SJCRH30 (cell line): ENCODE results near the gene PCLO. TPM values are rescaled to one million over a fixed set of nuclear protein-coding genes. Genes with fewer than 3 reads are reported as not detected.
A peak's percentile ranks its signal among the peaks of the same experiment; 100 is the strongest.
"Not testable (repeated sequence)": the region's sequence is repeated elsewhere in the genome, so short reads cannot be mapped to it uniquely, and the experiment has no call there.

Source experiments
- DNase-seq, 2 experiments: peaks; one replicate each; pipeline ENCODE4 v3.0.0-alpha.2; 2015 to 2020
- H3K27ac ChIP-seq: fragments of 250-450 bp; sonication (Bioruptor Pico); 2 replicates; pipeline ENCODE4 v1.5.1; 2020; ENCODE audit warnings: mild to moderate bottlenecking, moderate library complexity
- H3K27me3 ChIP-seq: fragments of 250-450 bp; sonication (Bioruptor Pico); 2 replicates; pipeline ENCODE4 v1.5.1; 2020; ENCODE audit warnings: mild to moderate bottlenecking, moderate library complexity
- H3K36me3 ChIP-seq: fragments of 250-450 bp; sonication (Bioruptor Pico); 2 replicates; pipeline ENCODE4 v1.5.1; 2020; ENCODE audit warnings: mild to moderate bottlenecking, moderate library complexity
- H3K4me1 ChIP-seq: fragments of 250-450 bp; sonication (Bioruptor Pico); 2 replicates; pipeline ENCODE4 v1.5.1; 2020; ENCODE audit warnings: mild to moderate bottlenecking, moderate library complexity
- H3K4me3 ChIP-seq: fragments of 250-450 bp; sonication (Bioruptor Pico); 2 replicates; pipeline ENCODE4 v1.5.1; 2020; ENCODE audit warnings: mild to moderate bottlenecking, moderate library complexity
- H3K9me3 ChIP-seq: fragments of 250-450 bp; sonication (Bioruptor Pico); replicated peaks from 2 replicates; pipeline ENCODE4 v1.5.1; 2020; ENCODE audit warnings: mild to moderate bottlenecking, moderate library complexity
- total RNA-seq: library from RNA; depleted of rRNA; stranded (reverse); fragments of >200 nt; shearing (Covaris generic); gene quantifications from 2 replicates; pipeline ENCODE4 v1.2.3, GENCODE V29; 2014

PCLO gene
- total RNA-seq, 1 experiment from 2014 or later: 4.2 TPM

GRCh38 chr7:82926477-82926876, 236.2 kb downstream of the PCLO start:
- no peak overlapping the region for H3K27ac ChIP-seq
- no peaks in the 10 kb centered on the region for H3K27me3 ChIP-seq
- no peak for DNase-seq
- H3K4me3 ChIP-seq: no peak overlapping the region
- no peaks in the 10 kb centered on the region for H3K4me1 ChIP-seq
- no peaks in the 10 kb centered on the region for H3K9me3 ChIP-seq
- no peaks in the 10 kb centered on the region for H3K36me3 ChIP-seq

- no peak overlapping the region for H3K4me3 ChIP-seq
- no peaks in the 10 kb centered on the region for H3K4me1 ChIP-seq
- no peaks in the 10 kb centered on the region for H3K36me3 ChIP-seq
- H3K9me3 ChIP-seq: no peaks in the 10 kb centered on the region
- no peaks in the 10 kb centered on the region for H3K27me3 ChIP-seq
- no peak overlapping the region for H3K27ac ChIP-seq
- no peak for DNase-seq
Observed at GRCh38 chr7:82925331-82925730, 237.4 kb downstream of the PCLO start.

DNA sequence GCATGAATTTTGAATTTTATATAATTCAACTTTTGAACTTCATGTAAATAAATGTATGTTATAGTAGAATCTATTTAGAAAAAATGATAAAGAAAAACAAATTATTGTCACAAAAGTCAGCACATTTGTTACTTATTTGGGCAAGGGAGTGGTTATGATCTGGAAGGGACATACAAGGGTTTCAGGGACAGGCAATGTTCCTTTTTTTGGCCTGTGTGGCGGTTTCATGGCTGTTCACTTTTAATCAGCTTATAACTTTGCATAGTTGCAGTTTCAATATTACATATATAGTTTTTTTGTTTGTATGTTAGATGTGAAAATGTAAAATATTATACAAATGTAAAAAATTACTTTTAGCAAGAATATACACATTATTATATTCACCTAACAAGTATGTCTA, 256.2 kb downstream of the PCLO start:
- Histone ChIP-seq H3K36me3 (no peaks in the 10 kb centered on the region), H3K4me1 (no peaks in the 10 kb centered on the region), H3K27ac (no peak overlapping the region), H3K9me3 (no peaks in the 10 kb centered on the region; the same call in 1 of the 2 replicates), H3K4me3 (no peak overlapping the region), H3K27me3 (no peaks in the 10 kb centered on the region)
- DNase-seq: no peak

DNA sequence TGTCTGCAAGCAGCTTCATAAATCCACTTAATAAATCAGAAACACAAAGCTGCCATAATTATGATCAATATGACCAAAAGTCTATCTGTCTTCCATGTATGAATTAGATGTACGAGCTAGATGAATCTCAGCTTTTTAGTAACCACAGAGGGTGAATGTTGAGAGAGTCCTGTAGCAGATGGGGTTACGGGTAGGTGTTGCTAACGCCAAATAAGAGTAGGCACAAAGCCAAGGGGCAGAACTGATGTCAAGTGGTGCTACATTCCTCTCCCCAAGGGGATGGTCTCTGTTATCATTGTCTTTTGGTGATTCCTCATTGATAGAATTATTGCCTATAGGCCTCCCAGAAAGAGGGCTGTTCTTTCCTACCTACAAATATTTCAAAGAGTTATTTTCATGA, 257.8 kb downstream of the PCLO start:
- no peak for DNase-seq
- H3K27me3 ChIP-seq: no peaks in the 10 kb centered on the region
- no peaks in the 10 kb centered on the region for H3K4me1 ChIP-seq
- no peaks in the 10 kb centered on the region; the same call in 1 of the 2 replicates for H3K9me3 ChIP-seq
- no peak overlapping the region for H3K27ac ChIP-seq
- H3K4me3 ChIP-seq: no peak overlapping the region
- H3K36me3 ChIP-seq: no peaks in the 10 kb centered on the region

DNA sequence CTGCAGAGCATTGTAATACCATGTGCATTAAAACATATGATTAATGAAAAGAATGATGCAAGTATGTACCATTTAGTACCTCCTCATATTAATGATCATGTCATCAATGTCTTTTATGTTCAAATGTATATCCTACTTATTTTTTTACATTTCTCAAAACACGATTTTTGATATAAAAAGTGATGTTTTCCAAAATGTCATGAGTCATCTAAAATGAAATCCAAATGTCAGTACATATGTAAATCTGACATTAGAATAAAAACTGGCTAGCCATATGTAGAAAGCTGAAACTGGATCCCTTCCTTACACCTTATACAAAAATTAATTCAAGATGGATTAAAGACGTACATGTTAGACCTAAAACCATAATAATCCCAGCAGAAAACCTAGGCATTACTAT, 261.6 kb downstream of the PCLO start:
- H3K9me3 ChIP-seq, DNase-seq, H3K4me1 ChIP-seq, H3K36me3 ChIP-seq, H3K27ac ChIP-seq, H3K4me3 ChIP-seq, H3K27me3 ChIP-seq: not testable (repeated sequence)

GRCh38 chr7:82897500-82897899, 265.2 kb downstream of the PCLO start:
- DNase-seq: no peak

GRCh38 chr7:82894341-82894740, 268.3 kb downstream of the PCLO start:
- H3K27me3 ChIP-seq, H3K4me1 ChIP-seq, H3K9me3 ChIP-seq, H3K4me3 ChIP-seq, H3K27ac ChIP-seq, DNase-seq, H3K36me3 ChIP-seq: not testable (repeated sequence)

More at GRCh38 chr7:82897500-82897899, 265.2 kb downstream of the PCLO start:
- peaks cover 5% of the 10 kb centered on the region for H3K9me3 ChIP-seq
- no peaks in the 10 kb centered on the region for H3K27me3 ChIP-seq
- H3K4me3 ChIP-seq: no peak overlapping the region
- no peaks in the 10 kb centered on the region for H3K36me3 ChIP-seq
- H3K27ac ChIP-seq: no peak overlapping the region
- H3K4me1 ChIP-seq: no peaks in the 10 kb centered on the region

- Histone ChIP-seq H3K36me3 (no peaks in the 10 kb centered on the region), H3K27me3 (no peaks in the 10 kb centered on the region), H3K9me3 (no peaks in the 10 kb centered on the region), H3K4me3 (no peak overlapping the region), H3K27ac (no peak overlapping the region), H3K4me1 (no peaks in the 10 kb centered on the region)
- DNase-seq: no peak
Observed at GRCh38 chr7:82886324-82886723, 276.4 kb downstream of the PCLO start.

GRCh38 chr7:82865856-82866255, 296.8 kb downstream of the PCLO start:
- no peak for DNase-seq
- Histone ChIP-seq H3K4me3 (no peak overlapping the region), H3K4me1 (no peaks in the 10 kb centered on the region), H3K9me3 (no peaks in the 10 kb centered on the region), H3K27me3 (no peaks in the 10 kb centered on the region), H3K36me3 (no peaks in the 10 kb centered on the region), H3K27ac (no peak overlapping the region)

- Histone ChIP-seq H3K9me3 (no peaks in the 10 kb centered on the region), H3K27me3 (no peaks in the 10 kb centered on the region), H3K27ac (no peak overlapping the region), H3K36me3 (no peaks in the 10 kb centered on the region), H3K4me1 (peaks cover 3% of the 10 kb centered on the region; the same call in 1 of the 2 replicates), H3K4me3 (no peak overlapping the region)
- DNase-seq: peak; percentile 3
Observed at GRCh38 chr7:82859106-82859850, 303.4 kb downstream of the PCLO start.

DNA sequence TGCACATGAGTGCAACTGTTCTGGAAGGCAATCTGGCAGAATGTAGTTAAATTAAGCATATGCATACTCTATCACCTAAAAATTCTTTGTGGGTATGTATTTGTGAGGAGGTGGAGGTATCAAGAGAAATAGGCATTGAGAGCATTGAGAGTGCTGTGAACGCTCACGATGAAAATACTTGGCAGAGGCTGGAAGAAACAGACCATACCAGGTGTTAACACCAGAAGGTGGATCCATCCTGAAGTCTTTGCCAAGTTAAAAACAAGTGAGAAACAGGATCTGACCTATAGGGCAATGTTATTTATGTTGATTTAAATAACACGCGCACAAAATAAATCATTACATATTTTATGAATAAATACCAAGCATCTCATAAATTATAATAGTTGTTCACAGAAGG, 311.6 kb downstream of the PCLO start:
- Histone ChIP-seq H3K4me1 (peaks cover under 1% of the 10 kb centered on the region; the same call in 1 of the 2 replicates), H3K36me3 (no peaks in the 10 kb centered on the region), H3K4me3 (no peak overlapping the region), H3K27ac (no peak overlapping the region), H3K27me3 (no peaks in the 10 kb centered on the region), H3K9me3 (no peaks in the 10 kb centered on the region)
- no peak for DNase-seq

DNA sequence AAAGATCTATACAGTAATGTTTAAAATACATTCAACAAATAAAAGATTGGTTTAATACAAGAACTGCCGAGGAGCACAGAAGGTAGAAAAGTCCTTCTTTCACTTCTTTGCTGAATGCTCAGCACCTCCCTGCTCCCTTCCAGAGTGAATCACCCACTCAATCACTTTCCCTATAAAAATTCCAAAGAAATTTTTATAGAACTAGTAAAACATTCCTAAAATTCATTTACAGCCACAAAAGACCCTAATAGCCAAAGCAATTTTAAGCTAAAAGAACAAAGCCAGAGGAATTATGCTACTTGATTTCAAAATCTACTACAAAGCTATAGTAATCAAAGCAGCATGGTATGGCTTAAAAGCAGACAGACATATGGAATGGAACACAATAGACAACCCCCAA, 320.9 kb downstream of the PCLO start:
- H3K27me3 ChIP-seq: no peaks in the 10 kb centered on the region
- peaks cover 3% of the 10 kb centered on the region; the same call in 1 of the 2 replicates for H3K36me3 ChIP-seq
- no peak for DNase-seq
- no peaks in the 10 kb centered on the region for H3K4me1 ChIP-seq
- no peak overlapping the region for H3K27ac ChIP-seq
- no peak overlapping the region for H3K4me3 ChIP-seq
- H3K9me3 ChIP-seq: no peaks in the 10 kb centered on the region

- H3K9me3 ChIP-seq: no peaks in the 10 kb centered on the region
Observed at GRCh38 chr7:82840061-82840460, 322.6 kb downstream of the PCLO start.

DNA sequence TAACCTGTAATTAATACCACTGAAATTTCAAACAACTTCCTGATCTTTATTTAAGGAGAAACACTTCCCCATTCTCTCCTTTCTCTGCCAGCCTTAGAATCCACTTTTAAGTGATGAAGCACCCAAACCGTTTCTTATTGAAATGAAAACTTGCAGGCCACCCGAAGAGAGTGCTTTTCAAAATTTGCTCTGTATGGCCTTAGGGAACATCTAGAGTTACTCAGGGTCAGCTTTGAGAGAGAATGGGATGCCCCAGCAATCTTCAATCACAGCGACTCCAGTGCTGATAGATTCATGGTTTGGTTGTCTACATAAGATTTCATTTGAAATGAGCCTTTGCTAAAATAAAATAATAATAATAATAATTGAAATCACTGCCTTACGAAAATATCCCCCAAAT, 323.1 kb downstream of the PCLO start:
- no peak overlapping the region for H3K27ac ChIP-seq
- no peak overlapping the region for H3K4me3 ChIP-seq
- no peak for DNase-seq
- H3K4me1 ChIP-seq: no peaks in the 10 kb centered on the region
- H3K9me3 ChIP-seq: no peaks in the 10 kb centered on the region
- H3K36me3 ChIP-seq: peaks cover 3% of the 10 kb centered on the region; the same call in 1 of the 2 replicates
- H3K27me3 ChIP-seq: no peaks in the 10 kb centered on the region

More at GRCh38 chr7:82840061-82840460, 322.6 kb downstream of the PCLO start:
- Histone ChIP-seq H3K4me3 (no peak overlapping the region), H3K36me3 (peaks cover 3% of the 10 kb centered on the region; the same call in 1 of the 2 replicates), H3K27me3 (no peaks in the 10 kb centered on the region), H3K27ac (no peak overlapping the region), H3K4me1 (no peaks in the 10 kb centered on the region)
- no peak for DNase-seq

GRCh38 chr7:82839063-82839462, 323.6 kb downstream of the PCLO start:
- H3K9me3 ChIP-seq: no peaks in the 10 kb centered on the region
- no peak overlapping the region for H3K4me3 ChIP-seq
- peaks cover 3% of the 10 kb centered on the region; the same call in 1 of the 2 replicates for H3K36me3 ChIP-seq
- H3K27me3 ChIP-seq: no peaks in the 10 kb centered on the region
- no peak for DNase-seq
- no peak overlapping the region for H3K27ac ChIP-seq
- H3K4me1 ChIP-seq: no peaks in the 10 kb centered on the region

DNA sequence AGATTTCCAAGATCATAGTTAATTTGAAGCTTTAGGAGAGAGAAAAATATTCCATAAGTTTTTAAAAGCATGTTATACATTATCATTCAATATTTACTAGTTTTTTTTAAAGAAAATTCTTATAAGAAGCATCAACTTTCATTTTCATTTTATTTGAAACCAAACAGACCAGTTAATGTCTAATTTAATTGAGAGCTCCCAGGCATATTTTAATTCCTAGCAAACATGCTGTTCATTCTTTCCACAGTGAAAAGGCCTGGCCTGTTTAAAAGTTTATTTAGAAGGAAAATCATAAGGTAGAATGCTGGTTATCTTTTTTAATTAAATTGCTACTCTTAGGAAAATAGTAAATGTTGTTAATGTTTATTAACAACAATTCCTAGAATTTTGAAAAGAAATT, 324.4 kb downstream of the PCLO start:
- no peak overlapping the region for H3K4me3 ChIP-seq
- DNase-seq: no peak
- H3K9me3 ChIP-seq: no peaks in the 10 kb centered on the region
- H3K27ac ChIP-seq: no peak overlapping the region
- H3K27me3 ChIP-seq: no peaks in the 10 kb centered on the region
- H3K36me3 ChIP-seq: peaks cover 3% of the 10 kb centered on the region; the same call in 1 of the 2 replicates
- H3K4me1 ChIP-seq: no peaks in the 10 kb centered on the region
